Stimulated activated CD8-positive, alpha-beta memory T cell treated with anti-CD3 and anti-CD28 coated beads, Interleukin-4, amount 100 ng/mL, for 48 hours (primary cell): Measurements from ENCODE around the gene PSORS1C2.
A peak's percentile ranks its signal among the peaks of the same experiment; 100 is the strongest.
"Not testable (repeated sequence)": the region's sequence is repeated elsewhere in the genome, so short reads cannot be mapped to it uniquely, and the experiment has no call there.

ENCODE experiments used
- DNase-seq: peaks from one replicate; pipeline ENCODE4 v3.0.0-alpha.2; 2020

PSORS1C2 gene

DNA sequence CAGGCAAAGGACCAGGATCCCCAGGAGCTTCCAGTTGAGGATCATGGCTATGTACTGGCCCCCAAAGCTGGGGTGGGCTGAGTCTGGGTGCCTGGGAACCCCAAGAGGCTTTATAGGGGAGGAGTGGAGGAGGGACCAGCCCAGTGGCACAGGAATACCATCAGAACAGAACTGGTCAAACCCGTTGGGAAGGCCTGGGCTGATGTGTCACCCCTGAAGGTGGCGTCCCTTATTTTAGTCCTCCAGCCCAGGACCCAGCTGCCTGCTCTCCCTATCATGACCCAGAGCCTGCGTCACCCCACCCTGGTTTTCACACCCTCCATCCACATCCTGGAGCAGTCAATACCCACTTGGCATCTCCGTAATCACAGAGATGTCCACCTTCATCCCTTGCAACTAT, at the start of gene PSORS1C2:
Gene PSORS1C2, minus strand, starts transcription at position 85 of the 400 bp plus-strand sequence. Its CDS starts 40 bp downstream, at position 45.
- no peak for DNase-seq

- DNase-seq, result no peak
Observed at GRCh38 chr6:31187780-31188194, 48.9 kb upstream of the PSORS1C2 start.

- DNase-seq, result no peak
Observed at GRCh38 chr6:31186052-31186734, 47.3 kb upstream of the PSORS1C2 start.

DNA sequence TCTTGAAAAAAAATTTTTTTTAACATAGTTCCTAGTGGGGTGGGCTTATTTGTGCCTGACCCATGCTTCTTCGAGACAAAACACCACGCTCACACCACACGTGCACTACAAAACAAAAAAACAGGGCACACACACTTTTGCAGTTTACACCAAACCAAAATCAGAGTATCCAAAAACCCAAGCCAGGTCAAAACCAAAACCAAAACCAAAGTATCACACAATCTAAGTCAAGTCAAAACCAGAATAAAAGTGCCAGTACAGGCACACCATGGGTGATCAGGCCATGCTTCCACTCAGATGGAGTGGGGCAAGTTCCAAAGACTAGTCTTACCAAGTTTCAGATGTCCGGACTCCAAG, 46.8 kb upstream of the PSORS1C2 start:
- not testable (repeated sequence) for DNase-seq

- not testable (repeated sequence) for DNase-seq
Observed at GRCh38 chr6:31183859-31184258, 45.0 kb upstream of the PSORS1C2 start.

DNA sequence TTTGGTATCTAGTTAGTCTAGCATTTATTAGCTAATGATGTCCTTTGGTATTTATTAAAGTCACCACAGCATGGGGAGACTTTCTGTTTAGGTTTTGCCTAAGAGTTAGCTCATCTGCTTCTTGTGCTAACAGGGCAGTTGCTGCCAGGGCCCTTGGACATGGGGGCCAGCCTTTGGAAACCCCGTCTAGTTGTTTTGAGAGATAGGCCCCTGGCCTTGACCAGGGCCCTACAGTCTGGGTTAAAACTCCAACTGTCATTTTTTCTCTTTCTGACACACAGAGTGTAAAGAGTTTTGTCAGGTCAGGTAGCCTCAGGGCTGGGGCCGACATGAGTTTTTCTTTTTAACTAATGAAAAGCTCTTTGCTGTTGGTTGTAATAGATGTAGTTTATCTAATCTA, 44.4 kb upstream of the PSORS1C2 start:
- not testable (repeated sequence) for DNase-seq

DNA sequence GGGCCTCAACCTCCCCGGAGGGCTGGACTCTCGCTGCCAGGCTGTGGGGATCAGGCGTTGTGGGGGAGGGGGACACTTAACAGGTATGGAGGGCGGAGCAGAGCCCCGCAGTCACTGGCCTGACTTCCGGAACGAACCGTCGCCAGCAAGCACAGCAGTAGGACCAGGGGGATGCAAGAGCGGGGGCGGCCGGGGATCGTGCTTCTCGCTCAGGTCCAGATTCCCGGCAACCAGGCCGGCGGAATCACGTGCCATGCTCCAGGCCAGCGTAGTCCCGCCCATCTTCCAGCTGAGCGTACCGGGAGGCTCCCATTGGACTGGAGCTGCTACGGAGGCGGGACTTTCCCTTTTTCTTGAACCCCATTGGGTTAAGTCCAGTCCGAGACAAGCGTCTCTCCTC, 41.6 kb upstream of the PSORS1C2 start:
- DNase-seq, result peak; percentile 66

GRCh38 chr6:31179896-31180295, 41.0 kb upstream of the PSORS1C2 start:
- DNase-seq, result no peak

DNA sequence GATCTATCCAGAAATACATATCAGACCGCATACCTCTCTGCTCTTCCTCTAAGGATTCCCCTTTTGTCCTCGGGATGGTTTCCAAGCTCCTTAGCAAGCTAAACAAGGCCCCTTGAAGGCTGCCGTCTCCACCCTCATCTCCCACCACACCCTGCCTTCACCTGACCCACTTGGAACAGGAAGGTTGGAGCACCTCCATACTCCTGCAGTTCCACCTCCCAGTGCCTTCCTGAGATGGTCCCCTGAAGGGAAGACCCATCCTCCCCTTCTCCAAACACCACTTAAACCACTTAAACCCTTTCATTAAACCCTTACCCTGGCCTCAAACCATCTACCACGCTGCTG, 40.1 kb upstream of the PSORS1C2 start:
- DNase-seq, result no peak

GRCh38 chr6:31178143-31179041, 39.5 kb upstream of the PSORS1C2 start:
- DNase-seq, result no peak

GRCh38 chr6:31175971-31176370, 37.1 kb upstream of the PSORS1C2 start:
- no peak for DNase-seq

GRCh38 chr6:31174378-31174777, 35.5 kb upstream of the PSORS1C2 start:
- no peak for DNase-seq

DNA sequence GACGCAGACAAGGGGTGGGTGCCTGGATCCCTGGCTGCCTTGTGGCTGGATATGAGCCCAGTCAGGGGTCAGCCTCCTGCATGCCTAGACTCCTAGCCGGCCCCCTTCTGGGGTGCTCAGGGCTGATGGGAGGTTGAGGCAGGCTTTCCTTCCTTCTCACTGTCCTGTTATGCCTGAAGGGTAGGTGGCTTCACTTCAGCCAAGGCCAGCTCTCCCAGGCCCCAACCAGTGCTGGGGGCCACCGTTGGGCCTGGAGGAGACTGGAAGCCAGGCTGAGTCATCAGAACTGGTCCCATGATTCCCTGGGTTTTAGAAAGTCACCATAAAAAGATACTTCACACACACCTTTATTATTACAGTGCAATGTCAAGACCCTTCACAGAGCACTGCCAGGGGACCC, 34.5 kb upstream of the PSORS1C2 start:
- DNase-seq, result no peak

DNA sequence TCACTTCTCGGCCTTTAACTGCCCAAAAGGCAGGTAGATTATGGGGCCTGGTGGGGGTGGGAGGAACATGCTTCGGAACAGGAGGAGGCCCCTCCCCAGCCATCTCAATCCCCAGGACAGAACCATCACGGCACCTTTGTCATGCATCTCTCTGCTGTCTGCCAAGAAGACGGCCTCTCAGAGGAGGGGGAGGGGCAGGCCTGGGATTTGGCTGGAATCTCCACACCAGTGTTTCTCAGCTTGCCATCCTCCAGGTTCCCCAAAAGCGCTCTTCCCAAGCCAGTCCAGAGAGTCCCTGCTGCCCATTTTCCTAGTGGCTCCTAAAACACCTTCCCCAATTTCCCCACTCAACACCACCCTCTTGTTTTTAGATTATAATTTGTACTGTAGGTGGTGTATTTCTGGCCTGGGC, 34.1 kb upstream of the PSORS1C2 start:
- DNase-seq, result no peak

- no peak for DNase-seq
Observed at GRCh38 chr6:31171931-31172905, 33.4 kb upstream of the PSORS1C2 start.

- no peak for DNase-seq
Observed at GRCh38 chr6:31170987-31171671, 32.3 kb upstream of the PSORS1C2 start.

GRCh38 chr6:31170600-31170881, 31.7 kb upstream of the PSORS1C2 start, which contains the start of gene POU5F1:
Gene POU5F1 (minus strand): TSS chr6:31170682. CDS start chr6:31170620, 62 bp downstream.
- DNase-seq, result no peak

DNA sequence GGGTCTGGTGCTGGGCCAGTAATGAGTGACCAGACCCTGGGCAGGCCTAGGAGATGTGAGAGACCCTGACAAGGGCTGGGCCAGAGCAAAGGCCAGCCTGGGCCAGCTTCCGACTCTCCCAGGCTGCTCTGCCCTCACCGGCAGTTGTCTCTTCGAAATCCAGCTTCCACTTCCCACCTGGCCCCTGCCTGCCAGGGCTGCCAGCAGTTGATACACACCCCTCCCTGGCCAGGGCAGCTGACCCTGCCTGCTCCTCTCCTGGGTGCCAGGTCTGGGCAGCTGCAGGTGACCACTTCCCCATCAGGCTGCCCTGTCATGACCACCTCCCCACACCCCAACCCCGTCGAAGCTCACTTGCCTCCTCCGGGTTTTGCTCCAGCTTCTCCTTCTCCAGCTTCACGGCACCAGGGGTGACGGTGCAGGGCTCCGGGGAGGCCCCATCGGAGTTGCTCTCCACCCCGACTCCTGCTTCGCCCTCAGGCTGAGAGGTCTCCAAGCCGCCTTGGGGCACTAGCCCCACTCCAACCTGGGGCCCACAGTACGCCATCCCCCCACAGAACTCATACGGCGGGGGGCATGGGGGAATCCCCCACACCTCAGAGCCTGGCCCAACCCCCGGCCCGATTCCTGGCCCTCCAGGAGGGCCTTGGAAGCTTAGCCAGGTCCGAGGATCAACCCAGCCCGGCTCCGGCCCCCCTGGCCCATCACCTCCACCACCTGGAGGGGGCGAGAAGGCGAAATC, 31.2 kb upstream of the PSORS1C2 start:
- DNase-seq, result not testable (repeated sequence)

DNA sequence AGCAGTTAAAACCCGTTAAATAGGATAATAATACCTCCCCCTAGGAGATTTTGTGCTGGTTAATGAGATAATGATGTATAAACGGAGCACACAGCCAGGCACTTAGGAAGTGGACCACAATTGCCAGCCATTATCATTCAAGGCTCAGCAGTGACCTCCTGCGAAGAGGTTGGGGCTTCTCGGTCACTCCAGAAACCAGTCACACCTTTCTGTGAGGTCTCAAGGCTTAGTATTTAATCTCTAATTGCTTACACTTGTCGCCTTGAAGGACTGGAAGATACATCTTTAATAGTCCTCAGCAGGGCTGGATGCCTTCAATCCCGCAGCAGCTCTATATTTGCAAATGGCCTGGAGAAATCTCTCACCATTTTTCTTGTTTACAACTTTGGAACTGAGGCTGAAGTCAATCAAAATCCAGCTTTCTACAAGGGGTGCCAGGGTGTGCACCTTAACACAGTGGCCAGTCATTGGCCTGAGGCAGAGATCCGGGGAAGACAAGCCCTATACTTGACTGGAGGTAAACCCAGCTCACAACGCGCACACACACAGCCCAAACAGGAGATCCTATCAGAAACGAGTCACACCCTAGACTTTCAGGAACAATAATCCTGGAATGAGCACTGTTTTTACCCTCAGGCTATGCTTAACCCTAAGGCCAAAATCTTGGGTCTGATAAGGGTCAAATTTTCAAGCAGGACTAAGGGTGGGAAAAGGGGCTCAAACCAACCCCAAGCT, 30.4 kb upstream of the PSORS1C2 start:
- DNase-seq, result no peak

DNA sequence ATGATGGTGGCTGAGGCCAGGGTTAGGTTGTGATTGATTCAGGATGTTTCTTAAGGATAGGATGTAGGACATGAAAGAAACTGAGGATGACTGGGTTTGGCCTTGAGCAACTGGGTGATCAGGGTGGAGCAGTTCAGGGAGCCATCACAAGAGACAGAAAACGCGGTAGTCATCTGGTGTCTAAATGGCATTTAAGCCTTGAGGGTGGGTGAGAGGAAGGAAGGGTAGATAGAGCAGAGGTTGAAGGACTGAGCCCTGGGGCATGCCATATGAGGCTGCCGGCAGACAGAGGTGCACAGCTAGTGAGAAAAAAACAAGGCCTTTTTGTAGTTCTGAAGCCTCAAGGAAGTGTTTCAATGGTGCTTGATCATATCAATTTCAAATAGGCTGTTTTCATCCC, 29.7 kb upstream of the PSORS1C2 start:
- DNase-seq, result no peak

- no peak for DNase-seq
Observed at GRCh38 chr6:31165986-31166385, 27.1 kb upstream of the PSORS1C2 start.
